ENCODE measurements around the gene PHLDA1. TPM values are rescaled to one million over a fixed set of nuclear protein-coding genes. Genes with fewer than 3 reads are reported as not detected.
A peak's percentile ranks its signal among the peaks of the same experiment; 100 is the strongest.

Gene PHLDA1
- total and polyA plus RNA-seq, 2 of the 13 experiments (the other 11 are each of a cell fraction or from before 2014, with no cell fraction given), result 33.8 to 41.0 TPM

- TF ChIP-seq ZBTB39 (CRISPR knock-in tag; IDR thresholded peaks at IDR 0.05) (0 out of 2 replicates have a peak, but pooled peaks have one; percentile 4), ZXDC (CRISPR knock-in tag; IDR thresholded peaks at IDR 0.05) (no peak), MXD1 (CRISPR knock-in tag; IDR thresholded peaks at IDR 0.05) (peak; percentile 8; the same call in 1 of the 2 replicates)
Observed at GRCh38 chr12:76031081-76031413, 529 bp downstream of the PHLDA1 start (continued).

GRCh38 chr12:76030341-76031080, 1.1 kb downstream of the PHLDA1 start:
- Histone ChIP-seq H2AFZ (ENCODE audit: low read length) (no peak overlapping the region), H3K4me1 (ENCODE audit: insufficient read depth, low read length) (peaks cover 62% of the 10 kb centered on the region), H3K79me2 (ENCODE audit: insufficient read depth, low read length) (peaks cover 54% of the 10 kb centered on the region), H3K36me3 (replicated peaks in 1 of 2; ENCODE audit: control insufficient read depth in 1 of 2, insufficient read depth in 2 of 2, low read length in 2 of 2) (no peaks in the 10 kb centered on the region; a peak in 2 of 5 replicates), H3K4me2 (ENCODE audit: low read depth, low read length) (peak overlapping the region; percentile 77), H4K20me1 (ENCODE audit: insufficient read depth, low read length) (peaks cover 6% of the 10 kb centered on the region), H3K9ac (ENCODE audit: insufficient read depth, low read depth, low read length) (peak overlapping the region; percentile 95), H3K27me3 (ENCODE audit: control insufficient read depth in 1 of 2, insufficient read depth in 2 of 2, low read length in 2 of 2) (peaks cover 0 to 3% of the 10 kb centered on the region in 2 experiments; a peak in 1 of 5 replicates), H3K9me3 (ENCODE audit: low read length) (no peaks in the 10 kb centered on the region), H3K27ac (ENCODE audit: extremely low read length, insufficient read depth, low read length) (peak overlapping the region; percentile 95), H3K4me3 (replicated peaks in 1 of 3; ENCODE audit: insufficient read depth in 1 of 3, low read depth in 2 of 3, low read length in 3 of 3) (peak overlapping the region; percentile 97 to 99 (median 98))
- in situ Hi-C loops (cut with HindIII; ENCODE audit: extremely low pct_ligation_motif_present, low pct_unique_long_range_greater_than_20kb) (loop anchor here (5.0 kb wide), 2 partner anchors 403 to 518 kb away; partner anchors contain the start of gene KRR1), intact Hi-C loops (cut with micrococcal nuclease; ENCODE audit: unreplicated experiment) (loop anchor here (1.0 to 5.0 kb wide), 8 partner anchors 40 to 519 kb away; partner anchors contain the start of gene KRR1)
- ChIA-PET POLR2A (interaction anchor here (0.7 to 5.9 kb wide), 32 partner anchors 9 to 519 kb away, joined by 3 to 88 read pairs (median 9); partner anchors contain the start of genes BBS10 and KRR1), CTCF (ENCODE audit: low intra/inter-chr PET ratio, low total read pairs) (interaction anchor here (1.2 to 1.8 kb wide), 2 partner anchors 407 to 504 kb away, joined by 6 read pairs; no protein-coding TSS in a partner anchor)
- FAIRE-seq (no peak), DNase-seq (ENCODE audit: low spot score) (no peak), ATAC-seq (no peak; the same call in none of the 3 replicates)
- WGBS (ENCODE audit: low lambda C conversion rate), result 0% methylated on average over 22 of the region's 40 CpGs
- BruUV-seq (replicated peaks), result TSS peak; percentile 43
- TF ChIP-seq ZNF124 (CRISPR knock-in tag; IDR thresholded peaks at IDR 0.05) (no peak), ZHX1 (CRISPR knock-in tag; IDR thresholded peaks at IDR 0.05; ENCODE audit: low read depth) (no peak), RBFOX2 (IDR thresholded peaks at IDR 0.05; ENCODE audit: low read depth, low read length) (peak; percentile 91), ZBTB21 (CRISPR knock-in tag; IDR thresholded peaks at IDR 0.05) (no peak), PREB (CRISPR knock-in tag; IDR thresholded peaks at IDR 0.05) (no peak), ZNF143 (CRISPR knock-in tag; IDR thresholded peaks at IDR 0.05) (no peak)
